SK-N-SH (cell line): ENCODE measurements around the gene RNU7-1.

ENCODE experiments used
- POLR2AphosphoS5 ChIP-seq: IDR thresholded peaks from 2 replicates; pipeline ENCODE4 v1.6.1; 2012; ENCODE audit warnings: low read depth, low read length
- YY1 ChIP-seq: IDR thresholded peaks from 2 replicates; pipeline ENCODE4 v1.4.0; 2012; ENCODE audit warnings: low read depth, mild to moderate bottlenecking
- TF ChIP-seq, protein P1 (sequence below): IDR thresholded peaks from 2 replicates; pipeline ENCODE4 v1.4.0; 2012; ENCODE audit warnings: low read depth, borderline replicate concordance

GRCh38 chr12:6952863-6953441 lies 9.3 kb downstream of the RNU7-1 start:
- TF ChIP-seq, protein P1, sequence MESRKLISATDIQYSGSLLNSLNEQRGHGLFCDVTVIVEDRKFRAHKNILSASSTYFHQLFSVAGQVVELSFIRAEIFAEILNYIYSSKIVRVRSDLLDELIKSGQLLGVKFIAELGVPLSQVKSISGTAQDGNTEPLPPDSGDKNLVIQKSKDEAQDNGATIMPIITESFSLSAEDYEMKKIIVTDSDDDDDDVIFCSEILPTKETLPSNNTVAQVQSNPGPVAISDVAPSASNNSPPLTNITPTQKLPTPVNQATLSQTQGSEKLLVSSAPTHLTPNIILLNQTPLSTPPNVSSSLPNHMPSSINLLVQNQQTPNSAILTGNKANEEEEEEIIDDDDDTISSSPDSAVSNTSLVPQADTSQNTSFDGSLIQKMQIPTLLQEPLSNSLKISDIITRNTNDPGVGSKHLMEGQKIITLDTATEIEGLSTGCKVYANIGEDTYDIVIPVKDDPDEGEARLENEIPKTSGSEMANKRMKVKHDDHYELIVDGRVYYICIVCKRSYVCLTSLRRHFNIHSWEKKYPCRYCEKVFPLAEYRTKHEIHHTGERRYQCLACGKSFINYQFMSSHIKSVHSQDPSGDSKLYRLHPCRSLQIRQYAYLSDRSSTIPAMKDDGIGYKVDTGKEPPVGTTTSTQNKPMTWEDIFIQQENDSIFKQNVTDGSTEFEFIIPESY: no peak
- TF ChIP-seq YY1: no peak
- no peak for TF ChIP-seq POLR2AphosphoS5
